ENCODE measurements around the gene TNNI2. TPM values are rescaled to one million over a fixed set of nuclear protein-coding genes. Genes with fewer than 3 reads are reported as not detected.
"Not testable (repeated sequence)": the region's sequence is repeated elsewhere in the genome, so short reads cannot be mapped to it uniquely, and the experiment has no call there.

TNNI2 gene
- polyA plus RNA-seq, 1 donor from 2014 or later = not detected

- H3F3A ChIP-seq (ENCODE audit: insufficient read depth, low read length, poor library complexity, severe bottlenecking) = no peaks in the 10 kb centered on the region
- no peaks in the 10 kb centered on the region for H3K9me2 ChIP-seq (ENCODE audit: insufficient read depth, low read length)
- no peak overlapping the region for H3K27ac ChIP-seq (ENCODE audit: low read length)
- no peak overlapping the region for H3K4me2 ChIP-seq (ENCODE audit: low read length)
- H3K9me3 ChIP-seq (ENCODE audit: low read length) = no peaks in the 10 kb centered on the region
- H3K36me3 ChIP-seq (ENCODE audit: insufficient read depth, low read length) = no peaks in the 10 kb centered on the region
- H3K4me3 ChIP-seq (ENCODE audit: low read length) = no peak overlapping the region
- no peaks in the 10 kb centered on the region for H4K20me1 ChIP-seq (ENCODE audit: insufficient read depth)
- TF ChIP-seq MXI1 (conservative IDR thresholded peaks at IDR 0.05; ENCODE audit: poor library complexity, severe bottlenecking) = no peak
- H3K27me3 ChIP-seq (ENCODE audit: insufficient read depth, low read depth, low read length) = no peaks in the 10 kb centered on the region
- no peak overlapping the region for H2AFZ ChIP-seq (ENCODE audit: low read depth, low read length)
- H3K79me2 ChIP-seq (replicated peaks; ENCODE audit: insufficient read depth, low read length) = no peaks in the 10 kb centered on the region
- no peak overlapping the region for H3K9ac ChIP-seq (ENCODE audit: low read length)
These were observed 34.4 kb downstream of the TNNI2 start for GRCh38 chr11:1873048-1873812.

DNA sequence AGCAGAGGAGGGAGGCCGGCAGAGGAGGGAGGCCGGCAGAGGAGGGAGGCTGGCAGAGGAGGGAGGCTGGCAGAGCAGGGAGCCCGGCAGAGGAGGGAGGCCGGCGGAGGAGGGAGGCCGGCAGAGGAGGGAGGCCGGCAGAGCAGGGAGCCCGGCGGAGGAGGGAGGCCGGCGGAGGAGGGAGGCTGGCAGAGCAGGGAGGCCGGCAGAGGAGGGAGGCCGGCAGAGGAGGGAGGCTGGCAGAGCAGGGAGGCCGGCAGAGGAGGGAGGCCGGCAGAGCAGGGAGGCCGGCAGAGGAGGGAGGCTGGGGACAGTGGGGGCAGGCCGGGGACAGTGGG, 35.0 kb downstream of the TNNI2 start:
- not testable (repeated sequence) for H3K4me2 ChIP-seq (ENCODE audit: low read length); H3F3A ChIP-seq (ENCODE audit: insufficient read depth, low read length, poor library complexity, severe bottlenecking)

GRCh38 chr11:1874441-1875092, 35.8 kb downstream of the TNNI2 start:
- not testable (repeated sequence) for H3K9me3 ChIP-seq (ENCODE audit: low read length); H2AFZ ChIP-seq (ENCODE audit: low read depth, low read length); H3K79me2 ChIP-seq (replicated peaks; ENCODE audit: insufficient read depth, low read length); H3K9ac ChIP-seq (ENCODE audit: low read length); H3F3A ChIP-seq (ENCODE audit: insufficient read depth, low read length, poor library complexity, severe bottlenecking); H3K4me3 ChIP-seq (ENCODE audit: low read length); H3K36me3 ChIP-seq (ENCODE audit: insufficient read depth, low read length); H3K4me2 ChIP-seq (ENCODE audit: low read length); H4K20me1 ChIP-seq (ENCODE audit: insufficient read depth); H3K9me2 ChIP-seq (ENCODE audit: insufficient read depth, low read length); H3K27me3 ChIP-seq (ENCODE audit: insufficient read depth, low read depth, low read length); H3K27ac ChIP-seq (ENCODE audit: low read length)

More for the DNA sequence above, 35.0 kb downstream of the TNNI2 start:
- H2AFZ ChIP-seq (ENCODE audit: low read depth, low read length); H3K4me3 ChIP-seq (ENCODE audit: low read length); H3K9me3 ChIP-seq (ENCODE audit: low read length); H3K27ac ChIP-seq (ENCODE audit: low read length); H4K20me1 ChIP-seq (ENCODE audit: insufficient read depth); H3K27me3 ChIP-seq (ENCODE audit: insufficient read depth, low read depth, low read length); H3K9ac ChIP-seq (ENCODE audit: low read length); H3K9me2 ChIP-seq (ENCODE audit: insufficient read depth, low read length); H3K79me2 ChIP-seq (replicated peaks; ENCODE audit: insufficient read depth, low read length); H3K36me3 ChIP-seq (ENCODE audit: insufficient read depth, low read length): not testable (repeated sequence)

DNA sequence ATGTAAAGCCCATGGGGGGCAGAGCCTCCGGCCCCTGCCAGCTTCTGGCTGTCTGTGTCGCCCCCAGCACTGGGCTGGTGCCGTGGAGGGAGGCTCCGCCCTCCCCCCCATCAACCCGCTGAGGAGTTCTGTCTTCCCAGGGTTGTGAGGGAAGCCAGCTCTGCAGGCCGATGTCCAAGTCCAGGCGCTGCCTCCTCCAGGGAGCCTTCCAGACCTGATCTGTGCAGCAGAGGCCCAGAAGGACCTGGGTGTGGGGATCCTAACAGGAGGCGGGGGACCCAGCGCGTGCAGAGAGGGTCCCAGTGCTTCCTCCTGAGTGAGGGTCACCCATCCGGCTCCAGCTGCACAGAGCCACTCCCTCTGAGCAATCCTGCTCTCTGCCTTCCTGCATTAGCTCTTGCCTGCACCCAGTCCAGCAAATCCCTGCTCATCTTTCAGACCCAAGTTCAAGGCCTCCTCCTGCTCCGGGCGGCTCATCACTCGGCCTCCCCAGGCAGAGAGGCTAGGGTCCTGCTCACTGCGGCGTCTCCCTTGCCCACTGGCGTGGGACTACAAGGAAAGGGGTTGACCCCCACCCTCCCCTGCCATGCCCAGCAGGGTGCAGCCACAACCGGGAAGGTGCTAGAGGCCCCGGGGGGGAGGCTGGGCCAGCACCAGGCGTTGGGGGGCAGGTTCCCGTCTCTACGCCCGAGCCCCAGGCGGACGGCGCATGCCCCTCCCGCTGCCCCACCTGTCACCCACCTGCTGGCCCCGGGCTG, 36.5 kb downstream of the TNNI2 start:
- no peaks in the 10 kb centered on the region for H3K79me2 ChIP-seq (replicated peaks; ENCODE audit: insufficient read depth, low read length)
- no peak overlapping the region for H3K9ac ChIP-seq (ENCODE audit: low read length)
- H3K36me3 ChIP-seq (ENCODE audit: insufficient read depth, low read length) = no peaks in the 10 kb centered on the region
- H3F3A ChIP-seq (ENCODE audit: insufficient read depth, low read length, poor library complexity, severe bottlenecking) = no peaks in the 10 kb centered on the region
- no peaks in the 10 kb centered on the region for H3K9me2 ChIP-seq (ENCODE audit: insufficient read depth, low read length)
- no peak overlapping the region for H3K27ac ChIP-seq (ENCODE audit: low read length)
- no peak overlapping the region for H3K4me3 ChIP-seq (ENCODE audit: low read length)
- no peaks in the 10 kb centered on the region for H3K9me3 ChIP-seq (ENCODE audit: low read length)
- no peaks in the 10 kb centered on the region for H4K20me1 ChIP-seq (ENCODE audit: insufficient read depth)
- no peak overlapping the region for H2AFZ ChIP-seq (ENCODE audit: low read depth, low read length)
- H3K27me3 ChIP-seq (ENCODE audit: insufficient read depth, low read depth, low read length) = no peaks in the 10 kb centered on the region
- TF ChIP-seq EP300 (conservative IDR thresholded peaks at IDR 0.05; ENCODE audit: poor library complexity, severe bottlenecking) = no peak
- no peak for TF ChIP-seq RAD21 (conservative IDR thresholded peaks at IDR 0.05)
- no peak for TF ChIP-seq CTCF (IDR thresholded peaks at IDR 0.05; ENCODE audit: poor library complexity, severe bottlenecking)
- no peak for TF ChIP-seq EZH2 (IDR thresholded peaks at IDR 0.05; ENCODE audit: borderline replicate concordance, insufficient read depth, low read length, poor library complexity, severe bottlenecking)
- no peak for TF ChIP-seq MXI1 (conservative IDR thresholded peaks at IDR 0.05; ENCODE audit: poor library complexity, severe bottlenecking)
- no peak for TF ChIP-seq SMC3 (conservative IDR thresholded peaks at IDR 0.05; ENCODE audit: poor library complexity)
- no peak for TF ChIP-seq TAF1 (IDR thresholded peaks at IDR 0.05; ENCODE audit: low read depth)
- TF ChIP-seq, protein P1, sequence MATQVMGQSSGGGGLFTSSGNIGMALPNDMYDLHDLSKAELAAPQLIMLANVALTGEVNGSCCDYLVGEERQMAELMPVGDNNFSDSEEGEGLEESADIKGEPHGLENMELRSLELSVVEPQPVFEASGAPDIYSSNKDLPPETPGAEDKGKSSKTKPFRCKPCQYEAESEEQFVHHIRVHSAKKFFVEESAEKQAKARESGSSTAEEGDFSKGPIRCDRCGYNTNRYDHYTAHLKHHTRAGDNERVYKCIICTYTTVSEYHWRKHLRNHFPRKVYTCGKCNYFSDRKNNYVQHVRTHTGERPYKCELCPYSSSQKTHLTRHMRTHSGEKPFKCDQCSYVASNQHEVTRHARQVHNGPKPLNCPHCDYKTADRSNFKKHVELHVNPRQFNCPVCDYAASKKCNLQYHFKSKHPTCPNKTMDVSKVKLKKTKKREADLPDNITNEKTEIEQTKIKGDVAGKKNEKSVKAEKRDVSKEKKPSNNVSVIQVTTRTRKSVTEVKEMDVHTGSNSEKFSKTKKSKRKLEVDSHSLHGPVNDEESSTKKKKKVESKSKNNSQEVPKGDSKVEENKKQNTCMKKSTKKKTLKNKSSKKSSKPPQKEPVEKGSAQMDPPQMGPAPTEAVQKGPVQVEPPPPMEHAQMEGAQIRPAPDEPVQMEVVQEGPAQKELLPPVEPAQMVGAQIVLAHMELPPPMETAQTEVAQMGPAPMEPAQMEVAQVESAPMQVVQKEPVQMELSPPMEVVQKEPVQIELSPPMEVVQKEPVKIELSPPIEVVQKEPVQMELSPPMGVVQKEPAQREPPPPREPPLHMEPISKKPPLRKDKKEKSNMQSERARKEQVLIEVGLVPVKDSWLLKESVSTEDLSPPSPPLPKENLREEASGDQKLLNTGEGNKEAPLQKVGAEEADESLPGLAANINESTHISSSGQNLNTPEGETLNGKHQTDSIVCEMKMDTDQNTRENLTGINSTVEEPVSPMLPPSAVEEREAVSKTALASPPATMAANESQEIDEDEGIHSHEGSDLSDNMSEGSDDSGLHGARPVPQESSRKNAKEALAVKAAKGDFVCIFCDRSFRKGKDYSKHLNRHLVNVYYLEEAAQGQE (IDR thresholded peaks at IDR 0.05; ENCODE audit: borderline replicate concordance) = no peak
- TF ChIP-seq POLR2AphosphoS5 (IDR thresholded peaks at IDR 0.05) = no peak
- no peak overlapping the region for H3K4me2 ChIP-seq (ENCODE audit: low read length)
